HepG2 (cell line): ENCODE measurements around the gene TBC1D16. TPM values are rescaled to one million over a fixed set of nuclear protein-coding genes. Genes with fewer than 3 reads are reported as not detected.
A peak's percentile ranks its signal among the peaks of the same experiment; 100 is the strongest.

Source experiments
- DPF2 ChIP-seq: sonication (generic); formaldehyde crosslinking; IDR thresholded peaks from 2 replicates; pipeline ENCODE4 v1.4.0; 2020; ENCODE audit warnings: mild to moderate bottlenecking, low read depth, missing genetic modification reagents, borderline replicate concordance
- EHMT2 ChIP-seq: fragments of 200-600 bp; sonication (generic); IDR thresholded peaks from 2 replicates; pipeline ENCODE4 v1.7.0; 2017; ENCODE audit warnings: antibody characterized with exemption, low read depth, low read length, borderline replicate concordance
- ELF4 ChIP-seq: sonication (generic); formaldehyde crosslinking; IDR thresholded peaks from 2 replicates; pipeline ENCODE4 v1.5.0; 2020; ENCODE audit warnings: missing genetic modification reagents, mild to moderate bottlenecking, moderate library complexity, borderline replicate concordance
- HDAC1 ChIP-seq: sonication (generic); formaldehyde crosslinking; IDR thresholded peaks from 2 replicates; pipeline ENCODE4 v1.5.1; 2020; ENCODE audit warnings: mild to moderate bottlenecking, missing genetic modification reagents
- JDP2 ChIP-seq: sonication (generic); formaldehyde crosslinking; IDR thresholded peaks from 2 replicates; pipeline ENCODE4 v1.8.1; 2022; ENCODE audit warnings: missing genetic modification reagents, borderline replicate concordance
- MAFF ChIP-seq: IDR thresholded peaks from 2 replicates; pipeline ENCODE4 v1.6.1; 2011; ENCODE audit warnings: low read depth, low read length, improper control_type of control experiment
- NR0B2 ChIP-seq: sonication (generic); formaldehyde crosslinking; IDR thresholded peaks from 2 replicates; pipeline ENCODE4 v1.4.0; 2020; ENCODE audit warnings: mild to moderate bottlenecking, missing genetic modification reagents
- NR2F2 ChIP-seq: IDR thresholded peaks from 2 replicates; pipeline ENCODE4 v1.6.1; 2012; ENCODE audit warnings: low read depth, inconsistent platforms, borderline replicate concordance
- PPARG ChIP-seq: conservative IDR thresholded peaks from 2 replicates; pipeline ENCODE4 v1.6.1; 2016; ENCODE audit warnings: missing biosample characterization, missing genetic modification reagents
- RBFOX2 ChIP-seq: fragments of 200-400 bp; formaldehyde crosslinking; IDR thresholded peaks from 2 replicates; pipeline ENCODE4 v1.6.1; 2017; ENCODE audit warnings: low read depth, mild to moderate bottlenecking, low read length
- SNAPC2 ChIP-seq: sonication (generic); formaldehyde crosslinking; IDR thresholded peaks from 2 replicates; pipeline ENCODE4 v1.8.1; 2022; ENCODE audit warnings: mild to moderate bottlenecking, missing genetic modification reagents
- ZBTB21 ChIP-seq: sonication (generic); formaldehyde crosslinking; IDR thresholded peaks from 2 replicates; pipeline ENCODE4 v1.4.0; 2020; ENCODE audit warnings: missing genetic modification reagents
- ZBTB33 ChIP-seq: sonication (generic); formaldehyde crosslinking; IDR thresholded peaks from 2 replicates; pipeline ENCODE4 v1.4.0; 2020; ENCODE audit warnings: missing genetic modification reagents
- ZBTB7A ChIP-seq: sonication (generic); formaldehyde crosslinking; IDR thresholded peaks from 2 replicates; pipeline ENCODE4 v1.8.0; 2022; ENCODE audit warnings: mild to moderate bottlenecking, missing genetic modification reagents
- ZFP36L1 ChIP-seq: sonication (generic); formaldehyde crosslinking; IDR thresholded peaks from 2 replicates; pipeline ENCODE4 v1.8.0; 2022; ENCODE audit warnings: mild to moderate bottlenecking, missing genetic modification reagents, moderate library complexity
- ZFP36L2 ChIP-seq: sonication (generic); formaldehyde crosslinking; IDR thresholded peaks from 2 replicates; pipeline ENCODE4 v1.4.0; 2020; ENCODE audit warnings: missing genetic modification reagents
- ZNF207 ChIP-seq: fragments of 450-650 bp; IDR thresholded peaks from 2 replicates; pipeline ENCODE4 v1.6.1; 2016; ENCODE audit warnings: antibody characterized with exemption, borderline replicate concordance
- ZNF652 ChIP-seq: IDR thresholded peaks from 2 replicates; pipeline ENCODE4 v1.6.1; 2016; ENCODE audit warnings: low read depth, borderline replicate concordance
- ZNF691 ChIP-seq: sonication (generic); formaldehyde crosslinking; IDR thresholded peaks from 2 replicates; pipeline ENCODE4 v1.4.0; 2020; ENCODE audit warnings: missing genetic modification reagents, low read depth, mild to moderate bottlenecking, borderline replicate concordance
- polyA plus RNA-seq, 8 experiments: library from polyadenylated mRNA; depleted of rRNA in 3 of 8; stranded (reverse) in 7 of 8; unstranded in 1 of 8; fragments of >200 nt; fragmentation: Illumina TruSeq in 4 of 8; extraction: Trizol in 4 of 8; gene quantifications; 2 replicates each; pipeline versions ENCODE4 v1.2.1 to v1.2.3, GENCODE V29; 2011 to 2016; ENCODE audit warnings: low read depth in 4 of 8, missing spikeins in 1 of 8, mixed read lengths in 1 of 8; ENCODE audit not compliant: insufficient read depth in 1 of 8
- total RNA-seq, 5 experiments: library from RNA; depleted of rRNA; stranded (reverse); fragments of >200 nt; fragmentation: Illumina TruSeq; extraction: Trizol; gene quantifications; 2 replicates each; pipeline ENCODE4 v1.2.3, GENCODE V29; 2016; ENCODE audit warnings: low read depth in 1 of 5

TBC1D16 gene
- total and polyA plus RNA-seq, 2 of the 13 experiments (the other 11 are each of a cell fraction or from before 2014, with no cell fraction given) = 14.9 to 24.9 TPM

- TF ChIP-seq PPARG (CRISPR knock-in tag) = no peak
- peak; percentile 66; the same call in 1 of the 2 replicates for TF ChIP-seq ZFP36L1 (CRISPR knock-in tag)
- TF ChIP-seq JDP2 (CRISPR knock-in tag) = no peak
- TF ChIP-seq ZNF691 = no peak
- TF ChIP-seq RBFOX2 = no peak
- no peak for TF ChIP-seq HDAC1 (CRISPR knock-in tag)
- TF ChIP-seq DPF2 (CRISPR knock-in tag) = no peak
- no peak for TF ChIP-seq SNAPC2
- no peak for TF ChIP-seq ELF4
- no peak for TF ChIP-seq ZNF207
- no peak for TF ChIP-seq EHMT2
- no peak for TF ChIP-seq MAFF
- no peak for TF ChIP-seq ZFP36L2 (CRISPR knock-in tag)
- TF ChIP-seq ZBTB33 (CRISPR knock-in tag) = no peak
- no peak; the same call in 1 of the 2 replicates for TF ChIP-seq ZBTB7A (CRISPR knock-in tag)
- no peak for TF ChIP-seq ZBTB21 (CRISPR knock-in tag)
- TF ChIP-seq NR2F2 = no peak
- no peak for TF ChIP-seq ZNF652 (CRISPR knock-in tag)
- TF ChIP-seq NR0B2 = no peak
Measured at GRCh38 chr17:79992649-79993389, 42.9 kb downstream of the TBC1D16 start (continued).
